Measurements from ENCODE around the gene GOLIM4. TPM values are rescaled to one million over a fixed set of nuclear protein-coding genes. Genes with fewer than 3 reads are reported as not detected.

GOLIM4 gene
- total and polyA plus RNA-seq, 2 experiments from 2014 or later = 34.4 to 50.5 TPM

DNA sequence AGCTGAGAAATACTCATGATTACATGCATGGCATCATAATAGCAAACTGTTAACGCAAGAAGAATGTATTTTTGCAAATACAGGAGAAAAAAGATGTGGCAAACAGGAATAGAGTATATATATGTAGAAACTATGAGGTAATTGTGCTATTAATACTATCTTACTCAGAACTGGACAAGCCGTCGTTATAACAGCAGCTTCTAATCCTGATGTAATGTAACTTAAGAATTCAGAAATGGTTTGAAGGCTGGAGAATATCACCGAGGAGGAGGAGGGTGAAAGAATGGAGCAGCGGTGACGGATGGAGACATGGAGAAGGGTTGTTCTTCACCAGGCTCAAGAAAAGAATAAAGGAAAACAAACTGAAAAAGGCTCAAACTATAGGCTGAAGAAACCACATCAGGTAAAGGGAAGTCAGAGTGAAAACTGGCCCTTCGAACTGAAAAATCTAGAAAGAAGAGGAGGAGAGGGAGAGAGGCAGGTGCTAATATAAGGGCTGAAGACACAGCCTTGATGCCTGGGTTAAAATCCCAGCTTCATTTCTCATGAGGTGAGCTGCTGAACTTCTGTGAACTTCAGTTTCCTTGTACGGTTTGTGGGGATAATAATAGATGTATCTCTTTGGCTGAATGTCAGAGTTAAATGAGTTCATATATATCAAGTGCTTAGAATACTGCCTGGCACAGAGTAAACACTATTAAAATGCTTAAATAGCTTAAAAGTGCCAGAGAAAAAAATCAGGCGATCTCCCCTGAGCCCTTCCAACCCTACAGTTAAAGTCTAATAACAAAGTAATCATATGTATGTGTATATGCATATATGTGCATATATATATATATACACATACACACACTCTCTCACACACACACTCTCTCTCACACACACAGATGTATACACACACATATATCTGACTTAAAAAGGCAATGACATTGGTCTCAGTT is 43.9 kb downstream of the GOLIM4 start:
- H3K27ac Mint-ChIP-seq = no peak overlapping the region

More for the DNA sequence above, 43.9 kb downstream of the GOLIM4 start:
- peaks cover 83% of the 10 kb centered on the region for H3K79me2 ChIP-seq (replicated peaks; ENCODE audit: insufficient read depth)
- 0 out of 2 replicates have a peak, but pooled peaks cover 3% of the 10 kb centered on the region for H4K20me1 ChIP-seq (replicated peaks; ENCODE audit: insufficient read depth)
- Mint-ChIP-seq H3K36me3 (ENCODE audit: low read depth) (peaks cover 24% of the 10 kb centered on the region), H3K4me3 (no peak overlapping the region), H3K4me1 (peaks cover 18% of the 10 kb centered on the region), H3K9me3 (peaks cover 22% of the 10 kb centered on the region), H3K27me3 (ENCODE audit: insufficient read depth, low read depth, poor library complexity) (peaks cover 4% of the 10 kb centered on the region)
- ATAC-seq (no peak), DNase-seq (ENCODE audit: low spot score) (no peak)
- no peak overlapping the region for H3K27ac ChIP-seq (ENCODE audit: low read depth)
- TF ChIP-seq NANOG (IDR thresholded peaks at IDR 0.05; ENCODE audit: borderline replicate concordance) (no peak), ZNF331 (CRISPR knock-in tag; IDR thresholded peaks at IDR 0.05; ENCODE audit: low read depth) (no peak), ZNF114 (CRISPR knock-in tag; IDR thresholded peaks at IDR 0.05) (no peak), EZH2 (IDR thresholded peaks at IDR 0.05; ENCODE audit: low read depth, unreplicated experiment) (no peak), CREB1 (CRISPR knock-in tag; IDR thresholded peaks at IDR 0.05; ENCODE audit: low read depth) (no peak), EZH2phosphoT487 (IDR thresholded peaks at IDR 0.05; ENCODE audit: unreplicated experiment) (no peak), JUNB (IDR thresholded peaks at IDR 0.05; ENCODE audit: unreplicated experiment) (no peak), STAT1 (IDR thresholded peaks at IDR 0.05; ENCODE audit: unreplicated experiment) (no peak), POLR2AphosphoS5 (IDR thresholded peaks at IDR 0.05; ENCODE audit: low read depth) (no peak)
- TF ChIP-seq, protein P1, sequence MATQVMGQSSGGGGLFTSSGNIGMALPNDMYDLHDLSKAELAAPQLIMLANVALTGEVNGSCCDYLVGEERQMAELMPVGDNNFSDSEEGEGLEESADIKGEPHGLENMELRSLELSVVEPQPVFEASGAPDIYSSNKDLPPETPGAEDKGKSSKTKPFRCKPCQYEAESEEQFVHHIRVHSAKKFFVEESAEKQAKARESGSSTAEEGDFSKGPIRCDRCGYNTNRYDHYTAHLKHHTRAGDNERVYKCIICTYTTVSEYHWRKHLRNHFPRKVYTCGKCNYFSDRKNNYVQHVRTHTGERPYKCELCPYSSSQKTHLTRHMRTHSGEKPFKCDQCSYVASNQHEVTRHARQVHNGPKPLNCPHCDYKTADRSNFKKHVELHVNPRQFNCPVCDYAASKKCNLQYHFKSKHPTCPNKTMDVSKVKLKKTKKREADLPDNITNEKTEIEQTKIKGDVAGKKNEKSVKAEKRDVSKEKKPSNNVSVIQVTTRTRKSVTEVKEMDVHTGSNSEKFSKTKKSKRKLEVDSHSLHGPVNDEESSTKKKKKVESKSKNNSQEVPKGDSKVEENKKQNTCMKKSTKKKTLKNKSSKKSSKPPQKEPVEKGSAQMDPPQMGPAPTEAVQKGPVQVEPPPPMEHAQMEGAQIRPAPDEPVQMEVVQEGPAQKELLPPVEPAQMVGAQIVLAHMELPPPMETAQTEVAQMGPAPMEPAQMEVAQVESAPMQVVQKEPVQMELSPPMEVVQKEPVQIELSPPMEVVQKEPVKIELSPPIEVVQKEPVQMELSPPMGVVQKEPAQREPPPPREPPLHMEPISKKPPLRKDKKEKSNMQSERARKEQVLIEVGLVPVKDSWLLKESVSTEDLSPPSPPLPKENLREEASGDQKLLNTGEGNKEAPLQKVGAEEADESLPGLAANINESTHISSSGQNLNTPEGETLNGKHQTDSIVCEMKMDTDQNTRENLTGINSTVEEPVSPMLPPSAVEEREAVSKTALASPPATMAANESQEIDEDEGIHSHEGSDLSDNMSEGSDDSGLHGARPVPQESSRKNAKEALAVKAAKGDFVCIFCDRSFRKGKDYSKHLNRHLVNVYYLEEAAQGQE (IDR thresholded peaks at IDR 0.05; ENCODE audit: unreplicated experiment) = no peak
- TF ChIP-seq, protein P2, sequence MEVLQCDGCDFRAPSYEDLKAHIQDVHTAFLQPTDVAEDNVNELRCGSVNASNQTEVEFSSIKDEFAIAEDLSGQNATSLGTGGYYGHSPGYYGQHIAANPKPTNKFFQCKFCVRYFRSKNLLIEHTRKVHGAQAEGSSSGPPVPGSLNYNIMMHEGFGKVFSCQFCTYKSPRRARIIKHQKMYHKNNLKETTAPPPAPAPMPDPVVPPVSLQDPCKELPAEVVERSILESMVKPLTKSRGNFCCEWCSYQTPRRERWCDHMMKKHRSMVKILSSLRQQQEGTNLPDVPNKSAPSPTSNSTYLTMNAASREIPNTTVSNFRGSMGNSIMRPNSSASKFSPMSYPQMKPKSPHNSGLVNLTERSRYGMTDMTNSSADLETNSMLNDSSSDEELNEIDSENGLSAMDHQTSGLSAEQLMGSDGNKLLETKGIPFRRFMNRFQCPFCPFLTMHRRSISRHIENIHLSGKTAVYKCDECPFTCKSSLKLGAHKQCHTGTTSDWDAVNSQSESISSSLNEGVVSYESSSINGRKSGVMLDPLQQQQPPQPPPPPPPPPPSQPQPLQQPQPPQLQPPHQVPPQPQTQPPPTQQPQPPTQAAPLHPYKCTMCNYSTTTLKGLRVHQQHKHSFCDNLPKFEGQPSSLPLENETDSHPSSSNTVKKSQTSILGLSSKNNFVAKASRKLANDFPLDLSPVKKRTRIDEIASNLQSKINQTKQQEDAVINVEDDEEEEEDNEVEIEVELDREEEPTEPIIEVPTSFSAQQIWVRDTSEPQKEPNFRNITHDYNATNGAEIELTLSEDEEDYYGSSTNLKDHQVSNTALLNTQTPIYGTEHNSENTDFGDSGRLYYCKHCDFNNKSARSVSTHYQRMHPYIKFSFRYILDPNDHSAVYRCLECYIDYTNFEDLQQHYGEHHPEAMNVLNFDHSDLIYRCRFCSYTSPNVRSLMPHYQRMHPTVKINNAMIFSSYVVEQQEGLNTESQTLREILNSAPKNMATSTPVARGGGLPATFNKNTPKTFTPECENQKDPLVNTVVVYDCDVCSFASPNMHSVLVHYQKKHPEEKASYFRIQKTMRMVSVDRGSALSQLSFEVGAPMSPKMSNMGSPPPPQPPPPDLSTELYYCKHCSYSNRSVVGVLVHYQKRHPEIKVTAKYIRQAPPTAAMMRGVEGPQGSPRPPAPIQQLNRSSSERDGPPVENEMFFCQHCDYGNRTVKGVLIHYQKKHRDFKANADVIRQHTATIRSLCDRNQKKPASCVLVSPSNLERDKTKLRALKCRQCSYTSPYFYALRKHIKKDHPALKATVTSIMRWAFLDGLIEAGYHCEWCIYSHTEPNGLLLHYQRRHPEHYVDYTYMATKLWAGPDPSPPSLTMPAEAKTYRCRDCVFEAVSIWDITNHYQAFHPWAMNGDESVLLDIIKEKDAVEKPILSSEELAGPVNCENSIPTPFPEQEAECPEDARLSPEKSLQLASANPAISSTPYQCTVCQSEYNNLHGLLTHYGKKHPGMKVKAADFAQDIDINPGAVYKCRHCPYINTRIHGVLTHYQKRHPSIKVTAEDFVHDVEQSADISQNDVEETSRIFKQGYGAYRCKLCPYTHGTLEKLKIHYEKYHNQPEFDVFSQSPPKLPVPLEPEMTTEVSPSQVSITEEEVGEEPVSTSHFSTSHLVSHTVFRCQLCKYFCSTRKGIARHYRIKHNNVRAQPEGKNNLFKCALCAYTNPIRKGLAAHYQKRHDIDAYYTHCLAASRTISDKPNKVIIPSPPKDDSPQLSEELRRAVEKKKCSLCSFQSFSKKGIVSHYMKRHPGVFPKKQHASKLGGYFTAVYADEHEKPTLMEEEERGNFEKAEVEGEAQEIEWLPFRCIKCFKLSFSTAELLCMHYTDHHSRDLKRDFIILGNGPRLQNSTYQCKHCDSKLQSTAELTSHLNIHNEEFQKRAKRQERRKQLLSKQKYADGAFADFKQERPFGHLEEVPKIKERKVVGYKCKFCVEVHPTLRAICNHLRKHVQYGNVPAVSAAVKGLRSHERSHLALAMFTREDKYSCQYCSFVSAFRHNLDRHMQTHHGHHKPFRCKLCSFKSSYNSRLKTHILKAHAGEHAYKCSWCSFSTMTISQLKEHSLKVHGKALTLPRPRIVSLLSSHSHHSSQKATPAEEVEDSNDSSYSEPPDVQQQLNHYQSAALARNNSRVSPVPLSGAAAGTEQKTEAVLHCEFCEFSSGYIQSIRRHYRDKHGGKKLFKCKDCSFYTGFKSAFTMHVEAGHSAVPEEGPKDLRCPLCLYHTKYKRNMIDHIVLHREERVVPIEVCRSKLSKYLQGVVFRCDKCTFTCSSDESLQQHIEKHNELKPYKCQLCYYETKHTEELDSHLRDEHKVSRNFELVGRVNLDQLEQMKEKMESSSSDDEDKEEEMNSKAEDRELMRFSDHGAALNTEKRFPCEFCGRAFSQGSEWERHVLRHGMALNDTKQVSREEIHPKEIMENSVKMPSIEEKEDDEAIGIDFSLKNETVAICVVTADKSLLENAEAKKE (CRISPR knock-in tag; IDR thresholded peaks at IDR 0.05) = no peak
- TF ChIP-seq, protein P3, sequence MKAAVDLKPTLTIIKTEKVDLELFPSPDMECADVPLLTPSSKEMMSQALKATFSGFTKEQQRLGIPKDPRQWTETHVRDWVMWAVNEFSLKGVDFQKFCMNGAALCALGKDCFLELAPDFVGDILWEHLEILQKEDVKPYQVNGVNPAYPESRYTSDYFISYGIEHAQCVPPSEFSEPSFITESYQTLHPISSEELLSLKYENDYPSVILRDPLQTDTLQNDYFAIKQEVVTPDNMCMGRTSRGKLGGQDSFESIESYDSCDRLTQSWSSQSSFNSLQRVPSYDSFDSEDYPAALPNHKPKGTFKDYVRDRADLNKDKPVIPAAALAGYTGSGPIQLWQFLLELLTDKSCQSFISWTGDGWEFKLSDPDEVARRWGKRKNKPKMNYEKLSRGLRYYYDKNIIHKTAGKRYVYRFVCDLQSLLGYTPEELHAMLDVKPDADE (IDR thresholded peaks at IDR 0.05) = no peak
- TF ChIP-seq, protein P4, sequence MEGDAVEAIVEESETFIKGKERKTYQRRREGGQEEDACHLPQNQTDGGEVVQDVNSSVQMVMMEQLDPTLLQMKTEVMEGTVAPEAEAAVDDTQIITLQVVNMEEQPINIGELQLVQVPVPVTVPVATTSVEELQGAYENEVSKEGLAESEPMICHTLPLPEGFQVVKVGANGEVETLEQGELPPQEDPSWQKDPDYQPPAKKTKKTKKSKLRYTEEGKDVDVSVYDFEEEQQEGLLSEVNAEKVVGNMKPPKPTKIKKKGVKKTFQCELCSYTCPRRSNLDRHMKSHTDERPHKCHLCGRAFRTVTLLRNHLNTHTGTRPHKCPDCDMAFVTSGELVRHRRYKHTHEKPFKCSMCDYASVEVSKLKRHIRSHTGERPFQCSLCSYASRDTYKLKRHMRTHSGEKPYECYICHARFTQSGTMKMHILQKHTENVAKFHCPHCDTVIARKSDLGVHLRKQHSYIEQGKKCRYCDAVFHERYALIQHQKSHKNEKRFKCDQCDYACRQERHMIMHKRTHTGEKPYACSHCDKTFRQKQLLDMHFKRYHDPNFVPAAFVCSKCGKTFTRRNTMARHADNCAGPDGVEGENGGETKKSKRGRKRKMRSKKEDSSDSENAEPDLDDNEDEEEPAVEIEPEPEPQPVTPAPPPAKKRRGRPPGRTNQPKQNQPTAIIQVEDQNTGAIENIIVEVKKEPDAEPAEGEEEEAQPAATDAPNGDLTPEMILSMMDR (conservative IDR thresholded peaks at IDR 0.05; ENCODE audit: low read depth in 2 of 2) = no peak
- no peaks in the 10 kb centered on the region; the same call in 1 of the 2 replicates for H3K36me3 ChIP-seq (ENCODE audit: insufficient read depth)
- H3K27me3 ChIP-seq (ENCODE audit: insufficient read depth) = no peaks in the 10 kb centered on the region
- no peak overlapping the region for H2AFZ ChIP-seq
- H3K4me1 ChIP-seq (ENCODE audit: insufficient read depth) = peaks cover 11% of the 10 kb centered on the region
- H3K9me2 ChIP-seq (ENCODE audit: insufficient read depth) = peaks cover 6% of the 10 kb centered on the region; the same call in 1 of the 2 replicates
- no peak overlapping the region for H3K4me2 ChIP-seq
- H3K4me3 ChIP-seq = no peak overlapping the region
- no peaks in the 10 kb centered on the region for H3F3A ChIP-seq (replicated peaks; ENCODE audit: low read depth)
